ENCODE measurements around the gene MAP4. TPM values are rescaled to one million over a fixed set of nuclear protein-coding genes. Genes with fewer than 3 reads are reported as not detected.
"Not testable (repeated sequence)": the region's sequence is repeated elsewhere in the genome, so short reads cannot be mapped to it uniquely, and the experiment has no call there.

MAP4 gene
- total RNA-seq, 1 donor from 2014 or later, result 166 TPM

DNA sequence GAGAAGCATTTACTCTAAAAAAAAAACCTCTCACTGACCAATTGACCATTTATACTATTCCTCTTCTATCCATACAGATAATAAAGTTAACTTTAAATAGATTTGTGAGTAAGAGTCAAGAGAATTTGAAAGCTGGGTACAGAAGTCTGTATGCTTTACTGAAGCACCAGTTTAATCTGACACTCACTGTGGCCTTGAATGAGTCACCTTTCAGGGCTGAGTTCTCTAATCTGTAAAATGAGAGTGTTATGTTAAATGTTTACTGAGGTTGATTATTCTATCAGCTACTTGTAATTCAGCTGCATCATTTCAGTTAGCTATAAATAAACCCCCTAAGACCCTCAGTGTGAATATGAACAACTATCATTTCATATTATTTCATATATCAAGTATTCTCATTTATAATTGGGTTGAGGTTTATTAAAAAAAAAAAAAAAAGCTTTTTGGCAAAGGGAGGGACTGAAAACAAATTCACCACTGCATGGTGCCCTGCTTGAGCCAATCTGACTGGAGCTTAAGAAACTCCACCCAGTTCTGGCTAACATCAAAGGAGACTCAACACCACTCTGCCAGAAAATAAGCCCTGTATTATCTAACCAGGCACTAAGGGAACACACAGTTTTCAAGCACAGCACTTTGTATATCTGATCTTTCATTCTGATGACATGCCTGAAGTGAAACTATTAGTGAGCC, 2.8 kb downstream of the MAP4 start:
- Histone ChIP-seq H3K4me1 (peaks cover 44% of the 10 kb centered on the region), H3K27ac (peak overlapping the region; percentile 15), H3K4me3 (no peak overlapping the region), H3K27me3 (ENCODE audit: low read depth) (no peaks in the 10 kb centered on the region), H3K9me3 (no peaks in the 10 kb centered on the region), H3K36me3 (no peaks in the 10 kb centered on the region)
- no peak for DNase-seq
- TF ChIP-seq, protein P1, sequence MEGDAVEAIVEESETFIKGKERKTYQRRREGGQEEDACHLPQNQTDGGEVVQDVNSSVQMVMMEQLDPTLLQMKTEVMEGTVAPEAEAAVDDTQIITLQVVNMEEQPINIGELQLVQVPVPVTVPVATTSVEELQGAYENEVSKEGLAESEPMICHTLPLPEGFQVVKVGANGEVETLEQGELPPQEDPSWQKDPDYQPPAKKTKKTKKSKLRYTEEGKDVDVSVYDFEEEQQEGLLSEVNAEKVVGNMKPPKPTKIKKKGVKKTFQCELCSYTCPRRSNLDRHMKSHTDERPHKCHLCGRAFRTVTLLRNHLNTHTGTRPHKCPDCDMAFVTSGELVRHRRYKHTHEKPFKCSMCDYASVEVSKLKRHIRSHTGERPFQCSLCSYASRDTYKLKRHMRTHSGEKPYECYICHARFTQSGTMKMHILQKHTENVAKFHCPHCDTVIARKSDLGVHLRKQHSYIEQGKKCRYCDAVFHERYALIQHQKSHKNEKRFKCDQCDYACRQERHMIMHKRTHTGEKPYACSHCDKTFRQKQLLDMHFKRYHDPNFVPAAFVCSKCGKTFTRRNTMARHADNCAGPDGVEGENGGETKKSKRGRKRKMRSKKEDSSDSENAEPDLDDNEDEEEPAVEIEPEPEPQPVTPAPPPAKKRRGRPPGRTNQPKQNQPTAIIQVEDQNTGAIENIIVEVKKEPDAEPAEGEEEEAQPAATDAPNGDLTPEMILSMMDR (IDR thresholded peaks at IDR 0.05), result no peak
- intact Hi-C loops (cut with DNase I), result no loop called here
- peak; percentile 72 to 81 for ATAC-seq

DNA sequence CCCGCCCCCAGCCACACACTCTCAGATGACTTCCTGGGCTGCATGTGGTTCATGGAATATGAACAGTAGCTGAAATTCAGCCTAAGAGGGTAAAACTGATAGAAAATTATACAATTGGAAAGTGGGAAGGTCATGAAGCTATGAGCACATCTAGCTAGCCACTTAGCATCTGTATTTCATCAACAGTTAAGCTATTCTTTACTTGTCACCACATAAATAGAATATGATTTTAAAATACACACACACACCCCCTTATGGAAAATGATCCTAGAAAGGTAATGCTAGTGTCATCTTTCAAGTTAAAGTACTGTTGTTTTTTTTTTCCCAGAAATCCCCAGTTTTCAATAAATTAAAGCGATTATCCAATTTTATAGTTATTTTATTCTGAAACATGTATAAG, 3.6 kb downstream of the MAP4 start:
- no peaks in the 10 kb centered on the region for H3K9me3 ChIP-seq
- peaks cover 44% of the 10 kb centered on the region for H3K4me1 ChIP-seq
- no peak overlapping the region for H3K4me3 ChIP-seq
- no peak overlapping the region for H3K27ac ChIP-seq
- TF ChIP-seq, protein P1 (IDR thresholded peaks at IDR 0.05), result no peak
- no peaks in the 10 kb centered on the region for H3K27me3 ChIP-seq (ENCODE audit: low read depth)
- ATAC-seq (no peak), DNase-seq (no peak)
- intact Hi-C loops (cut with DNase I), result no loop called here
- no peaks in the 10 kb centered on the region for H3K36me3 ChIP-seq

DNA sequence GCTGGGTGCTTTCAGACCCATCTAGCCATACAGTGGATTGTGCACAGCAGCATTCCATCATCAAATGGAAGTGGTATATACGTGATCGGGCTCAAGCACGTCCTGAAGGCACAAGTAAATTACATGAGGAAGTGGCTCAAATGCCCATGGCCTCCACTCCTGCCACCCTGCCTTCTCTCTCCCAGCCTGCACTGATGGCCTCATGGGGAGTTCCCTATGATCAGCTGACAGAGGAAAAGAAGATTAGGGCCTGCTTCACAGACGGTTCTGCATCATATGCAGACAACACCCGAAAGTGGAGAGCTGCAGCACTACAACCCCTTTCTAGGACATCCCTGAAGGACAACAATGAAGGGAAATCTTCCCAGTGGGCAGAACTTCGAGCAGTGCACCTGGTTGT, 8.2 kb downstream of the MAP4 start:
- H3K27ac ChIP-seq; H3K36me3 ChIP-seq; ATAC-seq; H3K9me3 ChIP-seq; H3K27me3 ChIP-seq (ENCODE audit: low read depth); intact Hi-C loops (cut with DNase I); H3K4me3 ChIP-seq; H3K4me1 ChIP-seq; DNase-seq: not testable (repeated sequence)

DNA sequence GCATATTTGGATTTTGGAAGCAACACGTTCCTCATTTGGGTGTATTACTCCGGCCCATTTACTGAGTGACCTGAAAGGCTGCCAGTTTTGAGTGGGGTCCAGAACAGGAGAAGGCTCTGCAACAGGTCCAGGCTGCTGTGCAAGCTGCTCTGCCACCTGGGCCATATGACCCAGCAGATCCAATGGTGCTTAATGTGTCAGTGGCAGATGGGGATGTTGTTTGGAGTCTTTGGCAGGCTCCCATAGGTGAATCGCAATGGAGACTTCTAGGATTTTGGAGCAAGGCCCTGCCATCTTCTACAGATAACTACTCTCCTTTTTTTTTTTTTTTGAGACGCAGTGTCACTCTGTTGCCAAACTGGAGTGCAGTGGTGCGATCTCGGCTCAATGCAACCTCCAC, 8.9 kb downstream of the MAP4 start:
- H3K4me1 ChIP-seq; H3K27ac ChIP-seq; H3K4me3 ChIP-seq; H3K9me3 ChIP-seq; DNase-seq; H3K27me3 ChIP-seq (ENCODE audit: low read depth); ATAC-seq; H3K36me3 ChIP-seq; intact Hi-C loops (cut with DNase I): not testable (repeated sequence)

DNA sequence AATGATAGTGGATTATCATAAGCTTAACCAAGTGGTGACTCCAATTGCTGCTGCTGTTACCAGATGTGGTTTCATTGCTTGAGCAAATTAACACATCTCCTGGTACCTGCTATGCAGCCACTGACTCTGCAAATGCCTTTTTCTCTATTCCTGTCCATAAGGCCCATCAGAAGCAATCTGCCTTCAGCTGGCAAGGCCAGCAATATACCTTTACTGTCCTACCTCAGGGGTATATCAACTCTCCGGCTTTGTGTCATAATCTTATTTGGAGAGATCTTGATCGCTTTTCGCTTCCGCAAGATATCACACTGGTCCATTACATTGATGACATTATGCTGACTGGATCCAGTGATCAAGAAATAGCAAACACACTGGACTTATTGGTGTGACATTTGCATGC, 9.4 kb downstream of the MAP4 start:
- H3K4me3 ChIP-seq; H3K9me3 ChIP-seq; H3K27ac ChIP-seq; DNase-seq; H3K27me3 ChIP-seq (ENCODE audit: low read depth); intact Hi-C loops (cut with DNase I); ATAC-seq; H3K36me3 ChIP-seq; H3K4me1 ChIP-seq: not testable (repeated sequence)

DNA sequence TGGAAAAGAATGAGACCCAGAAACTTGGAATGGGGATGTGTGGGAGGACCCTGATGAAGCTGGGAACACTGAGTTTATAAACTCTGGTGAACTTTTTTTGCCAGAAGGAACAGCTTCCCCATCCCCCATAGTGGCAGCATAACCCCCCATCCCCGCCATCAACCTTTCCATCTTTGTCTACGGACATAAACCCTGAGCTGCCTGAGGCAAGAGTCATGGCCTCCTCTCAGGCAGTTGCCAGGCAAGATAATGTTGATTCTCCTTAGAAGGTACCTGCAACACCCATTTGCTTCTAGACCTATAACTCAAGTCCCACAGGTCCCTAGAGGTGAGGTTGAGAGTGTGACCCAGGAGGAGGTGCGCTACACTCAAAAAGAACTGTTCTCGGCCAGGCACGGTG, 11.5 kb downstream of the MAP4 start:
- intact Hi-C loops (cut with DNase I), result no loop called here
- TF ChIP-seq, protein P1 (IDR thresholded peaks at IDR 0.05), result no peak
- Histone ChIP-seq H3K27ac (no peak overlapping the region), H3K4me1 (no peaks in the 10 kb centered on the region), H3K36me3 (no peaks in the 10 kb centered on the region), H3K4me3 (no peak overlapping the region), H3K9me3 (no peaks in the 10 kb centered on the region), H3K27me3 (ENCODE audit: low read depth) (no peaks in the 10 kb centered on the region)
- DNase-seq (no peak), ATAC-seq (no peak)

DNA sequence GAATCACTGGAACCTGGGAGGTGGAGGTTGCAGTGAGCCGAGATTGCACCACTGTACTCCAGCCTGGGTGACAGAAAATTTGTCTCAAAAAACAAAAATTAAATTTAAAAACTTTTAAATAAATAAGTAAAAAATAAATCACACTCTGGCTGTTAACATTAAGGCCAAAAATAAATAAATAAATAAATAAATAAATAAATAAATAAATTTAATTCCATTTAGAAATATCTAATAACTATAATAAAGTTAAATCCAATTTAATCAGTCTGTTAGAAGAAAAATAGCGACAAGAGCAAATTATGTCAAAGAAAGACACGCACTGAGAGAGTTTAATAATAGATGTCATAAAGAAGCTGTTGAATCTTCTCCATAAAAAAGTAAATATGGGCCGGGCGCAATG, 13.4 kb downstream of the MAP4 start:
- no peaks in the 10 kb centered on the region for H3K36me3 ChIP-seq
- ATAC-seq (no peak), DNase-seq (no peak)
- peaks cover under 1% of the 10 kb centered on the region for H3K4me1 ChIP-seq
- H3K9me3 ChIP-seq, result no peaks in the 10 kb centered on the region
- TF ChIP-seq, protein P1 (IDR thresholded peaks at IDR 0.05), result no peak
- no peaks in the 10 kb centered on the region for H3K27me3 ChIP-seq (ENCODE audit: low read depth)
- no peak overlapping the region for H3K4me3 ChIP-seq
- intact Hi-C loops (cut with DNase I), result no loop called here
- no peak overlapping the region for H3K27ac ChIP-seq
